A549 (cell line): Measurements from ENCODE around the gene CALHM1. TPM values are rescaled to one million over a fixed set of nuclear protein-coding genes. Genes with fewer than 3 reads are reported as not detected.

Source experiments
- ATAC-seq, 2 experiments: fragments of 200-7000 bp in 1 of 2; fragments of >200 bp in 1 of 2; cut with Nextera tagmentation in 1 of 2; cut with Tn5 transposase in 1 of 2; 3 replicates each; pipeline versions ENCODE4 v1.8.0 to v1.9.1; 2018 to 2020; ENCODE audit warnings: mild to moderate bottlenecking in 1 of 2, moderate library complexity in 1 of 2
- CTCF ChIA-PET: fragments of 300-600 bp; sonication (Branson Sonifier 250); formaldehyde crosslinking; extraction: SDS; loops from one replicate; lab custom pipeline; 2021; ENCODE audit warnings: antibody characterized with exemption, inconsistent platforms; lab: Yijun Ruan, JAX
- POLR2A ChIA-PET: fragments of 350-600 bp; formaldehyde crosslinking; extraction: SDS; loops from one replicate; lab custom pipeline; 2021; ENCODE audit warnings: antibody characterized with exemption, inconsistent platforms; lab: Yijun Ruan, JAX
- DNase-seq, 2 experiments: peaks; one replicate each; pipeline versions ENCODE4 v3.0.0 to v3.0.0-alpha.2; 2011 to 2016; ENCODE audit warnings: low read depth in 1 of 2, low spot score in 1 of 2
- FAIRE-seq: peaks from 2 replicates; lab custom pipeline; 2011; peaks lifted over from hg19 to GRCh38; lab: Jason Lieb, UNC
- H3K27ac ChIP-seq, 2 experiments: fragments of >200 bp; sonication (Bioruptor Twin); formaldehyde crosslinking; 3 replicates each; pipeline ENCODE4 v1.5.1; 2016 to 2017
- H3K4me1 ChIP-seq: fragments of >200 bp; sonication (Bioruptor Twin); formaldehyde crosslinking; 3 replicates; pipeline ENCODE4 v1.6.1; 2016
- H3K4me2 ChIP-seq: fragments of >200 bp; sonication (Bioruptor Twin); formaldehyde crosslinking; 3 replicates; pipeline ENCODE4 v1.6.1; 2016
- H3K4me3 ChIP-seq: fragments of >200 bp; sonication (Bioruptor Twin); formaldehyde crosslinking; 3 replicates; pipeline ENCODE4 v1.5.1; 2016
- H3K9me3 ChIP-seq: fragments of >200 bp; sonication (Bioruptor Twin); formaldehyde crosslinking; 3 replicates; pipeline ENCODE4 v1.6.1; 2016
- BCL3 ChIP-seq: fragments of >200 bp; sonication (Bioruptor Twin); formaldehyde crosslinking; IDR thresholded peaks from 3 replicates; pipeline ENCODE4 v1.6.1; 2016
- BHLHE40 ChIP-seq: IDR thresholded peaks from 2 replicates; pipeline ENCODE4 v1.6.1; 2012; ENCODE audit warnings: low read depth, low read length, inconsistent platforms
- CBX2 ChIP-seq: fragments of 200-600 bp; sonication (generic); IDR thresholded peaks from 2 replicates; pipeline ENCODE4 v1.6.1; 2016; ENCODE audit warnings: low read depth, mild to moderate bottlenecking, borderline replicate concordance
- CEBPB ChIP-seq, 2 experiments: fragments of >200 bp in 1 of 2; sonication (Bioruptor Twin) in 1 of 2; formaldehyde crosslinking in 1 of 2; IDR thresholded peaks; 2 replicates each; pipeline ENCODE4 v1.6.1; 2012 to 2016
- CHD2 ChIP-seq: fragments of 150-350 bp; IDR thresholded peaks from 2 replicates; pipeline ENCODE4 v1.6.1; 2014; ENCODE audit warnings: low read length; ENCODE audit not compliant: partially characterized antibody
- CHD4 ChIP-seq: fragments of 200-600 bp; sonication (generic); IDR thresholded peaks from 2 replicates; pipeline ENCODE4 v1.6.1; 2016; ENCODE audit warnings: antibody characterized with exemption, mild to moderate bottlenecking, borderline replicate concordance
- EHF ChIP-seq: fragments of 250-450 bp; sonication (Bioruptor Pico); IDR thresholded peaks from 2 replicates; pipeline ENCODE4 v1.5.0; 2020; ENCODE audit warnings: mild to moderate bottlenecking
- ESRRA ChIP-seq: fragments of 150-350 bp; IDR thresholded peaks from 2 replicates; pipeline ENCODE4 v1.6.1; 2014; ENCODE audit warnings: mild to moderate bottlenecking, low read length, borderline replicate concordance
- HOXB5 ChIP-seq: fragments of 250-450 bp; sonication (Bioruptor Pico); IDR thresholded peaks from 2 replicates; pipeline ENCODE4 v1.5.0; 2020; ENCODE audit warnings: mild to moderate bottlenecking, moderate library complexity
- KDM1A ChIP-seq: fragments of 200-600 bp; sonication (generic); IDR thresholded peaks from 2 replicates; pipeline ENCODE4 v1.6.1; 2016; ENCODE audit warnings: low read depth, mild to moderate bottlenecking
- KDM5A ChIP-seq: fragments of 200-600 bp; sonication (generic); IDR thresholded peaks from 2 replicates; pipeline ENCODE4 v1.6.1; 2016; ENCODE audit warnings: antibody characterized with exemption, mild to moderate bottlenecking
- MAFK ChIP-seq: fragments of 450-650 bp; IDR thresholded peaks from 2 replicates; pipeline ENCODE4 v1.6.1; 2014; ENCODE audit not compliant: partially characterized antibody
- MAX ChIP-seq: IDR thresholded peaks from 2 replicates; pipeline ENCODE4 v1.6.1; 2012
- MAZ ChIP-seq: fragments of 150-350 bp; IDR thresholded peaks from 2 replicates; pipeline ENCODE4 v1.6.1; 2014; ENCODE audit warnings: antibody characterized with exemption, low read depth, low read length, borderline replicate concordance
- MYC ChIP-seq: IDR thresholded peaks from 2 replicates; pipeline ENCODE4 v1.6.1; 2012; ENCODE audit warnings: mild to moderate bottlenecking, inconsistent platforms, low read length, improper control_type of control experiment, borderline replicate concordance
- NFE2L2 ChIP-seq: fragments of 150-350 bp; conservative IDR thresholded peaks from 2 replicates; pipeline ENCODE4 v1.6.1; 2014; ENCODE audit warnings: low read length
- NPAS2 ChIP-seq: fragments of 250-450 bp; sonication (Bioruptor Pico); IDR thresholded peaks from 2 replicates; pipeline ENCODE4 v1.8.0; 2022; ENCODE audit warnings: mild to moderate bottlenecking, moderate library complexity, borderline replicate concordance
- PHF8 ChIP-seq: fragments of 200-600 bp; sonication (generic); IDR thresholded peaks from 2 replicates; pipeline ENCODE4 v1.6.1; 2016; ENCODE audit warnings: low read depth, mild to moderate bottlenecking, antibody characterized with exemption, moderate library complexity, borderline replicate concordance
- POLR2AphosphoS2 ChIP-seq: conservative IDR thresholded peaks from 2 replicates; pipeline ENCODE4 v1.6.1; 2012; ENCODE audit warnings: low read length, improper control_type of control experiment, inconsistent platforms
- RAD21 ChIP-seq, 2 experiments: fragments of >200 bp in 1 of 2; sonication (Bioruptor Twin) in 1 of 2; formaldehyde crosslinking in 1 of 2; IDR thresholded peaks in 1 of 2; conservative IDR thresholded peaks in 1 of 2; 2 replicates in 1 of 2; 3 replicates in 1 of 2; pipeline ENCODE4 v1.6.1; 2012 to 2018; ENCODE audit warnings: inconsistent platforms in 1 of 2
- RARB ChIP-seq: fragments of 250-450 bp; sonication (Bioruptor Pico); IDR thresholded peaks from 2 replicates; pipeline ENCODE4 v1.8.0; 2021; ENCODE audit warnings: mild to moderate bottlenecking, moderate library complexity
- RFX5 ChIP-seq: fragments of 450-650 bp; IDR thresholded peaks from 2 replicates; pipeline ENCODE4 v1.7.1; 2014; ENCODE audit warnings: antibody characterized with exemption, mild to moderate bottlenecking, moderate library complexity
- RNF2 ChIP-seq: fragments of 200-600 bp; sonication (generic); IDR thresholded peaks from 2 replicates; pipeline ENCODE4 v1.6.1; 2016; ENCODE audit warnings: low read depth, mild to moderate bottlenecking, antibody characterized with exemption, moderate library complexity, borderline replicate concordance
- TP53 ChIP-seq: fragments of 250-450 bp; sonication (Bioruptor Pico); IDR thresholded peaks from 2 replicates; pipeline ENCODE4 v1.5.0; 2021; ENCODE audit warnings: mild to moderate bottlenecking, moderate library complexity
- ZNF302 ChIP-seq: fragments of 250-450 bp; sonication (Bioruptor Pico); IDR thresholded peaks from 2 replicates; pipeline ENCODE4 v1.9.0; 2021; ENCODE audit warnings: inconsistent platforms, mild to moderate bottlenecking, moderate library complexity
- ZSCAN20 ChIP-seq: fragments of 250-450 bp; sonication (Bioruptor Pico); IDR thresholded peaks from 2 replicates; pipeline ENCODE4 v1.8.0; 2022; ENCODE audit warnings: mild to moderate bottlenecking, moderate library complexity
- WGBS: methylation state at CpG from one replicate; pipeline ENCODE4 v1.1.6; 2017; ENCODE audit errors: missing lambda C conversion rate; 5-methylcytosine and 5-hydroxymethylcytosine counted together
- polyA plus RNA-seq, 4 experiments: library from polyadenylated mRNA; depleted of rRNA in 3 of 4; stranded (reverse); fragments of >200 nt; fragmentation: RNase III in 1 of 4; extraction: RNeasy Plus Mini Kit Qiagen cat#74134 plus additional on column Dnase treatment in 1 of 4; gene quantifications; 2 replicates in 3 of 4; 3 replicates in 1 of 4; pipeline ENCODE4 v1.2.3, GENCODE V29; 2011 to 2017
- TF ChIP-seq, protein P1 (sequence below): fragments of 150-350 bp; IDR thresholded peaks from 2 replicates; pipeline ENCODE4 v1.6.1; 2014; ENCODE audit warnings: low read depth, mild to moderate bottlenecking, low read length
- TF ChIP-seq, protein P2 (sequence below): IDR thresholded peaks from 2 replicates; pipeline ENCODE4 v1.6.1; 2012
- TF ChIP-seq, protein P3 (sequence below): fragments of >200 bp; sonication (Bioruptor Twin); formaldehyde crosslinking; IDR thresholded peaks from 3 replicates; pipeline ENCODE4 v1.5.1; 2016
- TF ChIP-seq, protein P4 (sequence below): fragments of 450-650 bp; IDR thresholded peaks from 2 replicates; pipeline ENCODE4 v1.6.1; 2014; ENCODE audit warnings: antibody characterized with exemption

CALHM1 gene
- polyA plus RNA-seq, 2 of the 4 experiments (the other 2 are of a cell fraction): not detected

GRCh38 chr10:103441206-103441605 is 17.5 kb downstream of the CALHM1 start:
- Histone ChIP-seq H3K4me2 (no peak overlapping the region), H3K9me3 (no peaks in the 10 kb centered on the region), H3K4me3 (no peak overlapping the region)
- POLR2A ChIA-PET: interaction anchor here (0.6 kb wide), 1 partner anchor 23 kb away, joined by 3 read pairs; no protein-coding TSS in a partner anchor
- FAIRE-seq: no peak
- WGBS: 90% methylated on average over 8 of the region's 8 CpGs
- no peak for TF ChIP-seq ZSCAN20 (CRISPR knock-in tag)
- no peak for TF ChIP-seq TP53 (CRISPR knock-in tag)
- no peak for TF ChIP-seq BCL3
- TF ChIP-seq ESRRA: no peak
- TF ChIP-seq KDM1A: no peak
- TF ChIP-seq MYC: no peak
- no peak for TF ChIP-seq MAZ
- no peak for TF ChIP-seq RARB (CRISPR knock-in tag)
- TF ChIP-seq BHLHE40: no peak
- no peak for TF ChIP-seq RFX5
- TF ChIP-seq ZNF302 (CRISPR knock-in tag): no peak
- TF ChIP-seq, protein P1, sequence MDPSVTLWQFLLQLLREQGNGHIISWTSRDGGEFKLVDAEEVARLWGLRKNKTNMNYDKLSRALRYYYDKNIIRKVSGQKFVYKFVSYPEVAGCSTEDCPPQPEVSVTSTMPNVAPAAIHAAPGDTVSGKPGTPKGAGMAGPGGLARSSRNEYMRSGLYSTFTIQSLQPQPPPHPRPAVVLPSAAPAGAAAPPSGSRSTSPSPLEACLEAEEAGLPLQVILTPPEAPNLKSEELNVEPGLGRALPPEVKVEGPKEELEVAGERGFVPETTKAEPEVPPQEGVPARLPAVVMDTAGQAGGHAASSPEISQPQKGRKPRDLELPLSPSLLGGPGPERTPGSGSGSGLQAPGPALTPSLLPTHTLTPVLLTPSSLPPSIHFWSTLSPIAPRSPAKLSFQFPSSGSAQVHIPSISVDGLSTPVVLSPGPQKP: no peak
- TF ChIP-seq MAFK: no peak
- TF ChIP-seq HOXB5 (CRISPR knock-in tag): no peak
- TF ChIP-seq PHF8: no peak
- no peak for TF ChIP-seq NPAS2 (CRISPR knock-in tag)
- no peak for TF ChIP-seq CHD2
- TF ChIP-seq, protein P2, sequence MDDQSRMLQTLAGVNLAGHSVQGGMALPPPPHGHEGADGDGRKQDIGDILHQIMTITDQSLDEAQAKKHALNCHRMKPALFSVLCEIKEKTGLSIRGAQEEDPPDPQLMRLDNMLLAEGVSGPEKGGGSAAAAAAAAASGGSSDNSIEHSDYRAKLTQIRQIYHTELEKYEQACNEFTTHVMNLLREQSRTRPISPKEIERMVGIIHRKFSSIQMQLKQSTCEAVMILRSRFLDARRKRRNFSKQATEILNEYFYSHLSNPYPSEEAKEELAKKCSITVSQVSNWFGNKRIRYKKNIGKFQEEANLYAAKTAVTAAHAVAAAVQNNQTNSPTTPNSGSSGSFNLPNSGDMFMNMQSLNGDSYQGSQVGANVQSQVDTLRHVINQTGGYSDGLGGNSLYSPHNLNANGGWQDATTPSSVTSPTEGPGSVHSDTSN: no peak
- TF ChIP-seq, protein P3, sequence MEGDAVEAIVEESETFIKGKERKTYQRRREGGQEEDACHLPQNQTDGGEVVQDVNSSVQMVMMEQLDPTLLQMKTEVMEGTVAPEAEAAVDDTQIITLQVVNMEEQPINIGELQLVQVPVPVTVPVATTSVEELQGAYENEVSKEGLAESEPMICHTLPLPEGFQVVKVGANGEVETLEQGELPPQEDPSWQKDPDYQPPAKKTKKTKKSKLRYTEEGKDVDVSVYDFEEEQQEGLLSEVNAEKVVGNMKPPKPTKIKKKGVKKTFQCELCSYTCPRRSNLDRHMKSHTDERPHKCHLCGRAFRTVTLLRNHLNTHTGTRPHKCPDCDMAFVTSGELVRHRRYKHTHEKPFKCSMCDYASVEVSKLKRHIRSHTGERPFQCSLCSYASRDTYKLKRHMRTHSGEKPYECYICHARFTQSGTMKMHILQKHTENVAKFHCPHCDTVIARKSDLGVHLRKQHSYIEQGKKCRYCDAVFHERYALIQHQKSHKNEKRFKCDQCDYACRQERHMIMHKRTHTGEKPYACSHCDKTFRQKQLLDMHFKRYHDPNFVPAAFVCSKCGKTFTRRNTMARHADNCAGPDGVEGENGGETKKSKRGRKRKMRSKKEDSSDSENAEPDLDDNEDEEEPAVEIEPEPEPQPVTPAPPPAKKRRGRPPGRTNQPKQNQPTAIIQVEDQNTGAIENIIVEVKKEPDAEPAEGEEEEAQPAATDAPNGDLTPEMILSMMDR: no peak
- no peak for TF ChIP-seq NFE2L2
- TF ChIP-seq, all 56 proteins: peak for 0
- no peak for DNase-seq
- ATAC-seq: no peak
- CTCF ChIA-PET: interaction anchor here (1.0 to 1.9 kb wide), 4 partner anchors 9 to 45 kb away, joined by 4 to 5 read pairs (median 4); no protein-coding TSS in a partner anchor
- no peak overlapping the region for H3K27ac ChIP-seq
- H3K4me1 ChIP-seq: no peaks in the 10 kb centered on the region

GRCh38 chr10:103440416-103440815 is 18.3 kb downstream of the CALHM1 start:
- CTCF ChIA-PET: interaction anchor here (0.6 to 1.9 kb wide), 5 partner anchors 10 to 759 kb away, joined by 3 to 5 read pairs (median 4); no protein-coding TSS in a partner anchor
- DNase-seq (no peak), ATAC-seq (no peak)
- no peak for TF ChIP-seq POLR2AphosphoS2
- no peak for TF ChIP-seq RNF2
- TF ChIP-seq MYC: no peak
- TF ChIP-seq CEBPB (IDR thresholded peaks at IDR 0.05): no peak
- no peak for TF ChIP-seq KDM5A
- TF ChIP-seq, protein P4, sequence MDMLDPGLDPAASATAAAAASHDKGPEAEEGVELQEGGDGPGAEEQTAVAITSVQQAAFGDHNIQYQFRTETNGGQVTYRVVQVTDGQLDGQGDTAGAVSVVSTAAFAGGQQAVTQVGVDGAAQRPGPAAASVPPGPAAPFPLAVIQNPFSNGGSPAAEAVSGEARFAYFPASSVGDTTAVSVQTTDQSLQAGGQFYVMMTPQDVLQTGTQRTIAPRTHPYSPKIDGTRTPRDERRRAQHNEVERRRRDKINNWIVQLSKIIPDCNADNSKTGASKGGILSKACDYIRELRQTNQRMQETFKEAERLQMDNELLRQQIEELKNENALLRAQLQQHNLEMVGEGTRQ: no peak
- no peak for TF ChIP-seq CHD4
- TF ChIP-seq CBX2: no peak
- no peak for TF ChIP-seq MAX
- TF ChIP-seq, protein P3: no peak
- no peak for TF ChIP-seq RARB (CRISPR knock-in tag)
- TF ChIP-seq RAD21 (conservative IDR thresholded peaks at IDR 0.05 in 1 of 2, IDR thresholded peaks at IDR 0.05 in 1 of 2): no peak
- TF ChIP-seq EHF (CRISPR knock-in tag): no peak

More at GRCh38 chr10:103440416-103440815, 18.3 kb downstream of the CALHM1 start:
- 95% methylated on average over 14 of the region's 14 CpGs for whole genome bisulfite sequencing
- no peak for FAIRE-seq
- H3K9me3 ChIP-seq: no peaks in the 10 kb centered on the region
- H3K4me3 ChIP-seq: no peak overlapping the region
- H3K4me1 ChIP-seq: no peaks in the 10 kb centered on the region
- POLR2A ChIA-PET: interaction anchor here (0.6 kb wide), 1 partner anchor 22 kb away, joined by 3 read pairs; no protein-coding TSS in a partner anchor
- no peak overlapping the region for H3K27ac ChIP-seq
- H3K4me2 ChIP-seq: no peak overlapping the region
